Esophagus squamous epithelium (tissue), 4 donors: Measurements from ENCODE around the gene ZNF189.

ENCODE experiments used
- POLR2A ChIP-seq, 4 donors: fragments of 450-650 bp; IDR thresholded peaks; one replicate each; pipeline ENCODE4 v1.6.1; 2017; ENCODE audit warnings: antibody characterized with exemption in 4 of 4, mild to moderate bottlenecking in 4 of 4, moderate library complexity in 3 of 4
- TF ChIP-seq, protein P1 (sequence below), 6 experiments: fragments of 450-650 bp in 4 of 6; fragments of 200-600 bp in 2 of 6; sonication (generic) in 2 of 6; IDR thresholded peaks; one replicate each; pipeline ENCODE4 v1.5.1; 2016 to 2019; ENCODE audit warnings: antibody characterized with exemption in 6 of 6, mild to moderate bottlenecking in 4 of 6, moderate library complexity in 4 of 6

DNA sequence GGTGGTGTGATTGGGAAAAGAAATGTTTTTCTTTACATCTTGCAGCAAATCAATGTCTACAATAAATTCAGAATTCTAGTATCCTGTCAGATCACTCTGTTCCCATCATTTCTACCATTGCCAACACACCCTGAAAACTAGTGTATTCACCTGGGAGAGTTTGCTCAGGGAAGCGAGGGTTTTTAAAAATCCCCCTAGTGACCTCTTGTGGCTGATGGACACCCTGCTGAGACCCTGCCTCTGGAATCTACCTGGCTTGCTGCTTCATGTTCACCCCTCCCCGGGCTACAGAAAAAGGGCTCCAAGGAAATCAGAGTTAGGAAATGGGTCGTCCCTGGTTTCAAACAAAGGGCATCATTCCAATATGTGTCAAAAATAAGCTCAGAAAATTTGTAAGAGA is 58.4 kb downstream of the ZNF189 start:
- no peak for TF ChIP-seq POLR2A (IDR thresholded peaks at IDR 0.05)
- TF ChIP-seq, protein P1, sequence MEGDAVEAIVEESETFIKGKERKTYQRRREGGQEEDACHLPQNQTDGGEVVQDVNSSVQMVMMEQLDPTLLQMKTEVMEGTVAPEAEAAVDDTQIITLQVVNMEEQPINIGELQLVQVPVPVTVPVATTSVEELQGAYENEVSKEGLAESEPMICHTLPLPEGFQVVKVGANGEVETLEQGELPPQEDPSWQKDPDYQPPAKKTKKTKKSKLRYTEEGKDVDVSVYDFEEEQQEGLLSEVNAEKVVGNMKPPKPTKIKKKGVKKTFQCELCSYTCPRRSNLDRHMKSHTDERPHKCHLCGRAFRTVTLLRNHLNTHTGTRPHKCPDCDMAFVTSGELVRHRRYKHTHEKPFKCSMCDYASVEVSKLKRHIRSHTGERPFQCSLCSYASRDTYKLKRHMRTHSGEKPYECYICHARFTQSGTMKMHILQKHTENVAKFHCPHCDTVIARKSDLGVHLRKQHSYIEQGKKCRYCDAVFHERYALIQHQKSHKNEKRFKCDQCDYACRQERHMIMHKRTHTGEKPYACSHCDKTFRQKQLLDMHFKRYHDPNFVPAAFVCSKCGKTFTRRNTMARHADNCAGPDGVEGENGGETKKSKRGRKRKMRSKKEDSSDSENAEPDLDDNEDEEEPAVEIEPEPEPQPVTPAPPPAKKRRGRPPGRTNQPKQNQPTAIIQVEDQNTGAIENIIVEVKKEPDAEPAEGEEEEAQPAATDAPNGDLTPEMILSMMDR (IDR thresholded peaks at IDR 0.05): no peak
